HG03460 (cell line): Measurements from ENCODE around the gene SPATA12.
A peak's percentile ranks its signal among the peaks of the same experiment; 100 is the strongest.
"Not testable (repeated sequence)": the region's sequence is repeated elsewhere in the genome, so short reads cannot be mapped to it uniquely, and the experiment has no call there.

Source experiments
- ATAC-seq: cut with Tn5 transposase; IDR thresholded peaks from one replicate; pipeline ENCODE4 v1.9.1; 2021; ENCODE audit not compliant: unreplicated experiment

SPATA12 gene

DNA sequence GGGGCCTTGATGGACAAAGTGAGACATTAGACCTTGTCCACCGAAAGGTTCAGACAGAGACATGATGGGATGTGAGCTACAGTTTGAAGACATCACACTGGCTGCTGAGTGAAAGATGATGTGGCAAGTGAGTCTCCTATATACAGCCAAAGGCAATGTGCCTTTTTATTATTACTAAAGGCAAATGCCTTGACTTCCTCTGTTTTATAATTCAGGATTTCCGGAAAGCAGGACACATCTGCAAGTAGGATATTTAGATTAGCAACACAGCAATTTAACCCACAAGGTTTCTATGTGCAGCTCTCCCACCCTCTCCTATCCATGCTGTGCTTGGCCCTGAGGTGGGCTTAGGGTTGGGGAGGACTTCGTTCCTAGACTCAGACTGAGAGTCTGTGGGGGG lies 20.7 kb downstream of the SPATA12 start:
- no peak for ATAC-seq

DNA sequence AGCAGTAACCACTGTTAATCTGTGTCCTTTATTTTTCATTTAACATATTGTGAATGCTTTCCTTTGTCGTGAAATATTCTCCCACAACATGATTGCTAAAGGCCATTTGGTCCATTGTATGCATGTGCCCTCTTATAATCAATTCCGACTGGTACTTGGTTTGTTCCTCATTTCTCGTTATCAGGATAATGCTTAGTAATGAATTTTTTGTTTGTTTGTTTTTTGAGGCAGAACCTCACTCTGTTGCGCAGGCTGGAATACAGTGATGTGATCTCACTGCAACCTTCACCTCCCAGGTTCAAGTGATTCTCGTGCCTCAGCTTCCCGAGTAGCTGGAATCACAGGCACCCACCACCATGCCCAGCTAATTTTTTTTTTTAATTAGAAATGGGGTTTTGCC lies 22.0 kb downstream of the SPATA12 start:
- ATAC-seq: no peak

GRCh38 chr3:57083266-57083995 lies 23.0 kb downstream of the SPATA12 start:
- not testable (repeated sequence) for ATAC-seq

DNA sequence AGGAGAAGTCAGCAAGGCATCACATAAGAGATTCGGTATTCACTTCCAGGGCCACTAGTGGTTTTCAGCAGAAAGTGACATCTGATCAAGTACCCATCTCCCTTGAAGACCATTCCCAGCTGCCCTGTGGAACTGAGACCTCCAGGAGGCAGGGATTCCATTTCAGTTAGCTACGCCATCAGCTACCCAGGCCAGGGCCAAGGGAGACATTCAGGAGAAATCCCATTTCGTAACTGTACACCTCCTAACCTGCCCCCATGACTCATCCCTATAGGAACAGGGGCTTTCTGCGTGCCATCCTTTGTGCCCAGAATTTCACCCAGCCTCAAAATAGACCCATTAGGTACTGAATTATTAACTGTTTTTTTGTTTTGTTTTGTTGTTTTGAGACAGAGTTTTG lies 24.7 kb downstream of the SPATA12 start:
- ATAC-seq: no peak

DNA sequence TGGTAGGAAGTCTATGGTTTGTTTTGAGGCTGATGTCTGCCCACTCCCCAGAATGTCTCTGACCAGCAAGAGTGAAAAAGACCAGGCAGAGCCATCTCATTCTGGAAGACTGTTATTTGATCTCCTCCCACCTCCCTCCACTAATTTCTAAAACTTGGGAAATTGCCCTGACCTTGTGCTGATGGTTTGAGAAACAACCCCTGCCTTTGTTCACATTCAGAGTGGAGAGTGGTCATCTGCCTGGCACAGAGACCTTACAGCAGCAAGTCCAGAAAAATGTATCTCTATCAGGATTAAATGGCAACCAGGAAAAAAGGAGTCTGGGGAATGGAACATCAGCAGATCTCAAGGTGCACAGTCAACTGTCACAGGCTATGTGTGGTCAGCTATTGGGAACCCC lies 25.7 kb downstream of the SPATA12 start:
- no peak for ATAC-seq

- ATAC-seq: no peak
These were observed 27.1 kb downstream of the SPATA12 start for GRCh38 chr3:57087361-57088092.

DNA sequence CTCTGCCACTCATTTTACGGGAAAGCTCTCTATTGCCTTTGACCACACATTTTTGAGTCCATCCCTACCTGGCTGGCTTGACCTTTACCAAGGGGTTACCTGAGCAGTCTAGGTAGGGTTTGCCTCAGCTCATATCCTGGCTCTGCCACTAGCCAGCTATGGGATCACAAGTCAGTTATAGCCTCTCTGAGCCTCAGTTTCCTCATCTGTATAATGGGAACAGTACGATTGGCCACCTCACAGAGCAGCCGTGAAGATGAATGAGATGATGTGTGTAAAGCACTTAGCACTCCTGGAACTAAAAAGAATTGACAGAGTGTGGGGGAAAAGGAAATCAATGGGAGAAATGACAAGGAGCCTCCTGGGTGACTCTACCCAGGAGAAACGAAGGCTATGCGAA lies 28.0 kb downstream of the SPATA12 start:
- no peak for ATAC-seq

DNA sequence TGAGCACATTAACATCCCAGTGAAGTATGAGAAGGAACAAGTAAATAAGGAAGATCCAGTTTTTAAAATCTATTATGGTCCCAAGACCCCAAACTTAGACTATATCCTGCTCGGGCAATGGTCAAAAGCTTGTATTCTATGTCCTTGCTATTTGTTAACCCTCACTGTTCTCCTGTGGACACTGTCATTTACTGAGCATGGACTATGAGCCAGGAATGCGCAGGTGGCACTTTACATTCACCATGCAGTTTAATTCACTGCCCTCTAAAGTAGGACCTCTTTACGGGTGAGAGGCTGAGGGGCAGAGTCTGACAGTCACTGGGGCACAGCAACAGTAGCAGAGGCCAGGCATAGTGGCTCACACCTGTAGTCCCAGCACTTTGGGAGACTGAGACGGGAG lies 28.6 kb downstream of the SPATA12 start:
- ATAC-seq: no peak

- ATAC-seq: no peak
These were observed 31.2 kb downstream of the SPATA12 start for GRCh38 chr3:57091521-57092273.

- ATAC-seq: no peak
These were observed 33.0 kb downstream of the SPATA12 start for GRCh38 chr3:57093489-57093888.

GRCh38 chr3:57093971-57094535 lies 33.6 kb downstream of the SPATA12 start:
- ATAC-seq: no peak

DNA sequence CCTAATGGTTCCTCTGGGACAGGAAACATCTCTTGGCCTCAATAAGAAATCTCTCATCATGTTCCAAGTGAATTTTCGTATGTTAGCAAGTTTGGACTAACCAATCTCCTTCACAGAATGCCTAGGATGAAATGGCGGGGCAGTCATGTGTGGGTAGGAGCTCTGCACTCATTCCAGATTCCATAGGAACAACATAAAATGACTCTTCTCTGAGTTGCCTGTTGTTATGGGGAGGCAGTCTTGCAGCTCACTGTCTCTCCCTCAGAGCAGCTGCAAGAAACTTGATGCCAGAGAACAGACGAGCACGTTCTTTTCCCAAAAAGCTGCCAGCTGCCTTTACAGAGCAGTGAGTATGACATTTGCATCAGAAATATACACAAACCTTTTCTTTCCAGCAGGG lies 34.1 kb downstream of the SPATA12 start:
- ATAC-seq: no peak

DNA sequence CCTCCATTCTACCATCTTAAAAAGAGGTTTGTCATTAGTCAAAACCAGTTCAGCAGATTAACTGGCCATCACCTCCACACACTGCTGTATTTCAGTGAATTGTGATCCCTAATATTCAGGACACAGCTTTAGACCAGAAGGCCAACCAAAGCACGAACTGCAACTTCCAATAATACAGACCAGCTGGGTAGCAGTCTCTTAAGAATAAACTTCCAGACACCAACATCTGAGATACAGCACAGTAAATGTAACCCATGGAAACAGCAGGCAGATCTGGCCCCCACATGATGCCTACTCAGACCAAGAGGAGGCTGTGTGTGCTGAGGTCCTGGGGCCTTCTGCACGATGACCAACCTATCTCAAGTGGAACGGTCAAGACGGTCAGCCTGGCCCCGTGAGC lies 34.9 kb downstream of the SPATA12 start:
- ATAC-seq: no peak

DNA sequence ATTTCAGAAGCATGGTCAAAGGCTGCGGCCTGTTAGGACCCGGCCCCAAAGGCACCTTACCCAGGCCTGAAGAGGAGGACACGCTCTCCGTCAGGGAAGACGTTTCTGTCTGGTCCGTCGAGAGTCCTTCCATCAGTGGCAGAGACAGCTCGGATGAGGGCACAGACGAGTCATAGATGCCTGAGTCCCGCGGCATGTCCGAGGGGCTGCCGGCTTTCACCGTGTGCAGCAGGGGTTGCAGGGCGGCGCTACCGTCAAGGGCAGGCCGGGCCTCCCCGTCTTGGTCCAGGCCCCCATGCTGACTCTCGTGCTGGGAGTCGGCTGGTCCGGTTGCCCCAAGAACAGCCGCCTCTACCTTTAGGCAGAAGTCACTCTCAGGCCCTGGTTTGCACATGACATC lies 37.1 kb downstream of the SPATA12 start:
- ATAC-seq: no peak

GRCh38 chr3:57098418-57099310 lies 38.2 kb downstream of the SPATA12 start:
- ATAC-seq: no peak

- peak; percentile 57 for ATAC-seq
These were observed 39.7 kb downstream of the SPATA12 start for GRCh38 chr3:57100046-57100695.

GRCh38 chr3:57105585-57105984 lies 45.1 kb downstream of the SPATA12 start:
- ATAC-seq: no peak

- no peak for ATAC-seq
These were observed 48.2 kb downstream of the SPATA12 start for GRCh38 chr3:57108684-57109083.

- ATAC-seq: no peak
These were observed 49.2 kb downstream of the SPATA12 start for GRCh38 chr3:57109437-57110199.
